ENCODE measurements around the gene NDUFB8.

Gene NDUFB8

DNA sequence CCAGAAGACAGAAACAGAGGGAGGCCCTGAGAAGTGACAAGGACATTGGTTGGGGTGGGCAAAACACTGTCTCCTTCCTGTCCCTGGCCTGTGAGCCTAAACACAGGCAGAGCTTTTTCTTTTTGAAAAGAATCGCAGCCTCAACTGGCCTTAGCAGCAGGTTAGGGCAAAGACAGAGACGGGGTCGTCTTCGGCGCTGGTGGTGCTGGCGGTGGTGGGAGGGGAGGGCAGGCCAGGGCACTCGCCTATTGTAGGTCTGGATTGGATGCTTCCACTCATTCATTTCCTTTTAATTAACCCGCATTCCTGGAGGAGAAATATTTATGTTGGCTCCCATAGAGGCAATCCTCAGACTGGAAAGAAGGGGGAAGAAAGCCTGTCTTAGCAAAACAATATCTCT lies 44.3 kb downstream of the NDUFB8 start:
- Histone ChIP-seq H3K4me2 (ENCODE audit: low read length) (no peak overlapping the region), H4K12ac (ENCODE audit: low read depth, low read length) (no peak overlapping the region), H3K9ac (ENCODE audit: low read length) (no peak overlapping the region), H4K91ac (ENCODE audit: low read depth, low read length) (no peak overlapping the region), H2BK120ac (ENCODE audit: insufficient read depth, low read length, poor library complexity) (no peak overlapping the region), H2BK5ac (ENCODE audit: low read depth, low read length, poor library complexity) (no peak overlapping the region), H3K27me3 (ENCODE audit: insufficient read depth, low read length) (peaks cover 25% of the 10 kb centered on the region), H3K4me3 (ENCODE audit: low read depth, low read length) (no peak overlapping the region), H3K14ac (ENCODE audit: low read length) (no peak overlapping the region), H3K4ac (ENCODE audit: low read depth, low read length) (no peak overlapping the region), H3K79me2 (ENCODE audit: control insufficient read depth, insufficient read depth, low read length, poor library complexity) (no peaks in the 10 kb centered on the region), H3K36me3 (ENCODE audit: control insufficient read depth in 1 of 2, insufficient read depth in 2 of 2, low read length in 2 of 2) (peaks cover 5 to 6% of the 10 kb centered on the region in 2 experiments), H3K23ac (ENCODE audit: low read length) (no peak overlapping the region), H3K4me1 (ENCODE audit: control insufficient read depth in 1 of 2, insufficient read depth in 2 of 2, low read length in 2 of 2) (peaks cover 11 to 13% of the 10 kb centered on the region in 2 experiments), H2AK5ac (ENCODE audit: low read length) (no peak overlapping the region), H3K27ac (ENCODE audit: low read depth, low read length) (no peak overlapping the region), H3K9me3 (ENCODE audit: insufficient read depth, low read depth, low read length) (peaks cover 10% of the 10 kb centered on the region), H2AFZ (ENCODE audit: insufficient read depth, low read length, poor library complexity) (no peak overlapping the region), H4K8ac (ENCODE audit: low read depth, low read length) (no peak overlapping the region), H3K79me1 (ENCODE audit: low read length) (no peaks in the 10 kb centered on the region), H2BK12ac (ENCODE audit: low read length) (no peak overlapping the region), H3K18ac (ENCODE audit: low read length) (no peak overlapping the region)
- no CpG with 5 or more reads among the region's 8 CpGs for WGBS (ENCODE audit: extremely low coverage, insufficient coverage, insufficient read length)
- DNase-seq, result no peak

DNA sequence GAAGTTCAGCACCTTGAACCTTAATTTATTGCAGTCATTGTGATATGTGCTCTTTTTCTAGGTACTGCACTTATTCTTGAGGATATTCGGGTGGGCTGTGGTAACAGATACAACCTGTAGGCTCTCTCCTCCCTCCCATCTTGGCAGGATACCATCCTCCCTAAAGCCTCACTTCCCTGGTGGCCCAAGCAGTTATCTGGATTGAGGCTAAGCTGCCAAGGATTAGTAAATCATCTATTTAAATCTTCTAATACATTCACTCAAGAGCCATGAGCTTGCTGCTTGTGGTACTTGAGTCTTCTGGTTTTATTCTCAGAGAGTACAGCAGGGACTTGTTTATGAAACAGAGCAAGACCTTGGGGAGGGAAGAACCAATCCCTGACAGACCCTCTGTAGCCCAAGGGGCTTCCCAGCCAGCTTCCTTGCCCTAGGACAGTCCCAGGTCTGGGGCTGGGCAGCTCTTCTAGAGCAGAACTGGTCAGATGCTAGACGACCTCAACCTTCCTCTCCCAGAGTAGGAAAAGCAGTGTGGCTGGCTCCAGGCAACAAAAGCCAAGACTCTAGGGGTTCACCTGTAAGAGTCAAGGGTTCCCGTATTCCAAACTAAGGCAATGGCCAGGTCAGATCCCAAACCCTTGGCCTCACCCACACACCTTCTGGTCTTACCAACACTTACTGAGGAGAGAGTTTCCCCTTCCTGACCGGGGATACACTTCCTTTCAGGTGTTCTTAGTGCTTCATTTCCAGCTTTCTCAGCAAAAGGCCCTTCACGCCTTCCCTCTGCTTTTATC lies 45.6 kb downstream of the NDUFB8 start:
- DNase-seq, result no peak
- no CpG with 5 or more reads among the region's 5 CpGs for WGBS (ENCODE audit: extremely low coverage, insufficient coverage, insufficient read length)

GRCh38 chr10:100482834-100483185 lies 46.9 kb downstream of the NDUFB8 start:
- no peak overlapping the region for H4K12ac ChIP-seq (ENCODE audit: low read depth, low read length)
- H3K79me2 ChIP-seq (ENCODE audit: control insufficient read depth, insufficient read depth, low read length, poor library complexity), result no peaks in the 10 kb centered on the region
- no peak overlapping the region for H3K14ac ChIP-seq (ENCODE audit: low read length)
- no peak overlapping the region for H2BK12ac ChIP-seq (ENCODE audit: low read length)
- H4K8ac ChIP-seq (ENCODE audit: low read depth, low read length), result no peak overlapping the region
- WGBS (ENCODE audit: extremely low coverage, insufficient coverage, insufficient read length), result no CpG with 5 or more reads among the region's 5 CpGs
- no peak overlapping the region for H3K18ac ChIP-seq (ENCODE audit: low read length)
- no peak overlapping the region for H2AFZ ChIP-seq (ENCODE audit: insufficient read depth, low read length, poor library complexity)
- no peak overlapping the region for H2BK120ac ChIP-seq (ENCODE audit: insufficient read depth, low read length, poor library complexity)
- H3K27me3 ChIP-seq (ENCODE audit: insufficient read depth, low read length), result peaks cover 26% of the 10 kb centered on the region
- H3K9ac ChIP-seq (ENCODE audit: low read length), result no peak overlapping the region
- no peak overlapping the region for H2AK5ac ChIP-seq (ENCODE audit: low read length)
- H4K91ac ChIP-seq (ENCODE audit: low read depth, low read length), result no peak overlapping the region
- no peak overlapping the region for H3K23ac ChIP-seq (ENCODE audit: low read length)
- peaks cover 2 to 3% of the 10 kb centered on the region in 2 experiments for H3K36me3 ChIP-seq (ENCODE audit: control insufficient read depth in 1 of 2, insufficient read depth in 2 of 2, low read length in 2 of 2)
- peaks cover 2% of the 10 kb centered on the region for H3K9me3 ChIP-seq (ENCODE audit: insufficient read depth, low read depth, low read length)
- no peak for DNase-seq
- peaks cover 11 to 13% of the 10 kb centered on the region in 2 experiments for H3K4me1 ChIP-seq (ENCODE audit: control insufficient read depth in 1 of 2, insufficient read depth in 2 of 2, low read length in 2 of 2)
- no peaks in the 10 kb centered on the region for H3K79me1 ChIP-seq (ENCODE audit: low read length)
- H3K4me3 ChIP-seq (ENCODE audit: low read depth, low read length), result no peak overlapping the region
- no peak overlapping the region for H2BK5ac ChIP-seq (ENCODE audit: low read depth, low read length, poor library complexity)
- H3K27ac ChIP-seq (ENCODE audit: low read depth, low read length), result no peak overlapping the region
- no peak overlapping the region for H3K4ac ChIP-seq (ENCODE audit: low read depth, low read length)
- peak overlapping the region; percentile 90 for H3K4me2 ChIP-seq (ENCODE audit: low read length)

More for the DNA sequence above, 45.6 kb downstream of the NDUFB8 start:
- Histone ChIP-seq H3K36me3 (ENCODE audit: control insufficient read depth in 1 of 2, insufficient read depth in 2 of 2, low read length in 2 of 2) (peaks cover 5 to 6% of the 10 kb centered on the region in 2 experiments), H3K79me1 (ENCODE audit: low read length) (no peaks in the 10 kb centered on the region), H3K27me3 (ENCODE audit: insufficient read depth, low read length) (peaks cover 26% of the 10 kb centered on the region), H3K79me2 (ENCODE audit: control insufficient read depth, insufficient read depth, low read length, poor library complexity) (no peaks in the 10 kb centered on the region), H3K4me2 (ENCODE audit: low read length) (no peak overlapping the region), H3K4me3 (ENCODE audit: low read depth, low read length) (no peak overlapping the region), H2BK12ac (ENCODE audit: low read length) (no peak overlapping the region), H3K27ac (ENCODE audit: low read depth, low read length) (no peak overlapping the region), H3K23ac (ENCODE audit: low read length) (no peak overlapping the region), H3K9ac (ENCODE audit: low read length) (no peak overlapping the region), H3K18ac (ENCODE audit: low read length) (no peak overlapping the region), H3K4me1 (ENCODE audit: control insufficient read depth in 1 of 2, insufficient read depth in 2 of 2, low read length in 2 of 2) (peaks cover 11 to 13% of the 10 kb centered on the region in 2 experiments), H2AFZ (ENCODE audit: insufficient read depth, low read length, poor library complexity) (no peak overlapping the region), H4K91ac (ENCODE audit: low read depth, low read length) (no peak overlapping the region), H4K12ac (ENCODE audit: low read depth, low read length) (no peak overlapping the region), H2BK5ac (ENCODE audit: low read depth, low read length, poor library complexity) (no peak overlapping the region), H4K8ac (ENCODE audit: low read depth, low read length) (no peak overlapping the region), H3K4ac (ENCODE audit: low read depth, low read length) (no peak overlapping the region), H3K14ac (ENCODE audit: low read length) (no peak overlapping the region), H2BK120ac (ENCODE audit: insufficient read depth, low read length, poor library complexity) (no peak overlapping the region), H3K9me3 (ENCODE audit: insufficient read depth, low read depth, low read length) (peaks cover 7% of the 10 kb centered on the region), H2AK5ac (ENCODE audit: low read length) (no peak overlapping the region)

- H3K27ac ChIP-seq (ENCODE audit: low read depth, low read length), result no peak overlapping the region
- WGBS (ENCODE audit: extremely low coverage, insufficient coverage, insufficient read length), result no CpG with 5 or more reads among the region's 59 CpGs
Measured at GRCh38 chr10:100482181-100482833, 47.4 kb downstream of the NDUFB8 start.

More at GRCh38 chr10:100482181-100482833, 47.4 kb downstream of the NDUFB8 start:
- Histone ChIP-seq H3K18ac (ENCODE audit: low read length) (no peak overlapping the region), H2BK5ac (ENCODE audit: low read depth, low read length, poor library complexity) (no peak overlapping the region), H3K14ac (ENCODE audit: low read length) (no peak overlapping the region), H2AK5ac (ENCODE audit: low read length) (no peak overlapping the region), H3K36me3 (ENCODE audit: control insufficient read depth in 1 of 2, insufficient read depth in 2 of 2, low read length in 2 of 2) (peaks cover 0 to 3% of the 10 kb centered on the region in 2 experiments), H2AFZ (ENCODE audit: insufficient read depth, low read length, poor library complexity) (peak overlapping the region; percentile 27), H4K91ac (ENCODE audit: low read depth, low read length) (no peak overlapping the region), H4K12ac (ENCODE audit: low read depth, low read length) (no peak overlapping the region), H3K79me2 (ENCODE audit: control insufficient read depth, insufficient read depth, low read length, poor library complexity) (no peaks in the 10 kb centered on the region), H3K9ac (ENCODE audit: low read length) (no peak overlapping the region), H3K27me3 (ENCODE audit: insufficient read depth, low read length) (peaks cover 26% of the 10 kb centered on the region), H3K4me3 (ENCODE audit: low read depth, low read length) (peak overlapping the region; percentile 38), H2BK120ac (ENCODE audit: insufficient read depth, low read length, poor library complexity) (no peak overlapping the region), H2BK12ac (ENCODE audit: low read length) (no peak overlapping the region), H3K79me1 (ENCODE audit: low read length) (no peaks in the 10 kb centered on the region), H3K4me2 (ENCODE audit: low read length) (peak overlapping the region; percentile 90), H3K23ac (ENCODE audit: low read length) (no peak overlapping the region), H3K9me3 (ENCODE audit: insufficient read depth, low read depth, low read length) (no peaks in the 10 kb centered on the region), H3K4me1 (ENCODE audit: control insufficient read depth in 1 of 2, insufficient read depth in 2 of 2, low read length in 2 of 2) (peaks cover 11 to 13% of the 10 kb centered on the region in 2 experiments), H4K8ac (ENCODE audit: low read depth, low read length) (no peak overlapping the region), H3K4ac (ENCODE audit: low read depth, low read length) (no peak overlapping the region)
- DNase-seq, result peak; percentile 95 to 97
